Measurements from ENCODE around the gene SPEF2. TPM values are rescaled to one million over a fixed set of nuclear protein-coding genes. Genes with fewer than 3 reads are reported as not detected.

SPEF2 gene
- total and polyA plus RNA-seq, 2 donors from 2014 or later, result 7.1 to 19.1 TPM

DNA sequence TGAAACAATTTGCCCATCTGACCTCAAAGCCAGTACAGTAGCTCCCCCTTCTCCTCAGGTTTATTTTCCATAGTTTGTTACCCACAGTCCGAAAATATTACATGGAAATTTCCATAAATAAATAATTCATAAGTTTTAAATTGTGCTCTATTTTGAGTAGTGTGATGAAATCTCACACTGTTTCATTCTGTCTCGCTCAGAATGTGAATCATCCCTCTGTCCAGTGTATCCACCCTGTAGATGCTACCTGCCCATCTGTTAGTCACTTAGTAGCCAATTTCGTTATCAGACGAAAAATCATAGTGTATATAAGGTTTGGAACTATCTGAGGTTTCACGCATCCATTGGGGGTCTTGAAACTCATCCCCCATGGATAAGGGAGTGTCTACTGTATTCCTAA lies 138.3 kb downstream of the SPEF2 start:
- Histone ChIP-seq H3K27ac (ENCODE audit: low read depth in 2 of 2, low read length in 2 of 2) (no peak overlapping the region), H3K4me3 (ENCODE audit: low read length in 3 of 3) (no peak overlapping the region), H3K4me1 (ENCODE audit: control insufficient read depth in 2 of 3, insufficient read depth in 2 of 3, low read depth in 1 of 3, low read length in 3 of 3) (no peaks in the 10 kb centered on the region), H3K9me3 (ENCODE audit: control insufficient read depth in 2 of 3, insufficient read depth in 1 of 3, low read length in 3 of 3) (no peaks in the 10 kb centered on the region), H3K9ac (ENCODE audit: low read length in 3 of 3) (no peak overlapping the region), H3K27me3 (ENCODE audit: control insufficient read depth, insufficient read depth, low read length) (no peaks in the 10 kb centered on the region), H3K36me3 (ENCODE audit: control insufficient read depth in 2 of 3, insufficient read depth in 3 of 3, low read length in 3 of 3) (no peaks in the 10 kb centered on the region)
- intact Hi-C loops (cut with DNase I), result no loop called here
- no peak for FAIRE-seq
- TF ChIP-seq, protein P1, sequence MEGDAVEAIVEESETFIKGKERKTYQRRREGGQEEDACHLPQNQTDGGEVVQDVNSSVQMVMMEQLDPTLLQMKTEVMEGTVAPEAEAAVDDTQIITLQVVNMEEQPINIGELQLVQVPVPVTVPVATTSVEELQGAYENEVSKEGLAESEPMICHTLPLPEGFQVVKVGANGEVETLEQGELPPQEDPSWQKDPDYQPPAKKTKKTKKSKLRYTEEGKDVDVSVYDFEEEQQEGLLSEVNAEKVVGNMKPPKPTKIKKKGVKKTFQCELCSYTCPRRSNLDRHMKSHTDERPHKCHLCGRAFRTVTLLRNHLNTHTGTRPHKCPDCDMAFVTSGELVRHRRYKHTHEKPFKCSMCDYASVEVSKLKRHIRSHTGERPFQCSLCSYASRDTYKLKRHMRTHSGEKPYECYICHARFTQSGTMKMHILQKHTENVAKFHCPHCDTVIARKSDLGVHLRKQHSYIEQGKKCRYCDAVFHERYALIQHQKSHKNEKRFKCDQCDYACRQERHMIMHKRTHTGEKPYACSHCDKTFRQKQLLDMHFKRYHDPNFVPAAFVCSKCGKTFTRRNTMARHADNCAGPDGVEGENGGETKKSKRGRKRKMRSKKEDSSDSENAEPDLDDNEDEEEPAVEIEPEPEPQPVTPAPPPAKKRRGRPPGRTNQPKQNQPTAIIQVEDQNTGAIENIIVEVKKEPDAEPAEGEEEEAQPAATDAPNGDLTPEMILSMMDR (IDR thresholded peaks at IDR 0.05; ENCODE audit: borderline replicate concordance, extremely low read depth, insufficient read depth), result no peak
- DNase-seq, result no peak

DNA sequence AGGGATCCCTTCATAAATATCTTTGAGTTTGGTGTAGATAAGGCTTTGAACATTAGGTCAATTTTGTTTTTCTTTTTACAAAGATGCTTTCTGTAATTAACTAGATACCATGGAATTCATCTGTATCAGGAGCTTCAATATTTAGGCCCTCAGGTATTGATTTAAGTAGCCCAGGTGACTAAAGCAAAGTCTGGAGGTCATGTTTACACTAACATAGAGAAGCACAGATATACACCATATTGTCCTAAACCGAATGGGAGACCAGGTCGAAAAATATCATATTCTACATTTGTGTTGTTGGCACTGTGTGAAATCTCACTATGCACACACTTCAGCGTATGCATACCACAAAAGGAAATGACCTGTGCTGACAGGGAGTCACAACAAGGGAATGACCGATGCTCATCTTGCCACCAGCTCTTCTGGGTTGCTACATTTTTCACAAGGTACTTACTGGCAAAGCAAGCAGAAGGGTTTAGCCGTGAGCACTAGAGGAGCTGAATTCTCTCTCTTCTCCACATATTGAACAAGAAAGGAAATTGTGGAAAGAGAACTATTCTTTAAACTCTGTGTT lies 140.6 kb downstream of the SPEF2 start:
- FAIRE-seq (no peak), DNase-seq (no peak)
- TF ChIP-seq, protein P1 (IDR thresholded peaks at IDR 0.05; ENCODE audit: borderline replicate concordance, extremely low read depth, insufficient read depth), result no peak
- no peaks in the 10 kb centered on the region for H3K36me3 ChIP-seq (ENCODE audit: control insufficient read depth in 2 of 3, insufficient read depth in 3 of 3, low read length in 3 of 3)
- intact Hi-C loops (cut with DNase I), result no loop called here
- H3K27ac ChIP-seq (ENCODE audit: low read depth in 2 of 2, low read length in 2 of 2), result no peak overlapping the region
- no peak overlapping the region for H3K9ac ChIP-seq (ENCODE audit: low read length in 3 of 3)
- H3K4me1 ChIP-seq (ENCODE audit: control insufficient read depth in 2 of 3, insufficient read depth in 2 of 3, low read depth in 1 of 3, low read length in 3 of 3), result no peaks in the 10 kb centered on the region
- H3K9me3 ChIP-seq (ENCODE audit: control insufficient read depth in 2 of 3, insufficient read depth in 1 of 3, low read length in 3 of 3), result no peaks in the 10 kb centered on the region
- no peak overlapping the region for H3K4me3 ChIP-seq (ENCODE audit: low read length in 3 of 3)
- H3K27me3 ChIP-seq (ENCODE audit: control insufficient read depth, insufficient read depth, low read length), result no peaks in the 10 kb centered on the region

DNA sequence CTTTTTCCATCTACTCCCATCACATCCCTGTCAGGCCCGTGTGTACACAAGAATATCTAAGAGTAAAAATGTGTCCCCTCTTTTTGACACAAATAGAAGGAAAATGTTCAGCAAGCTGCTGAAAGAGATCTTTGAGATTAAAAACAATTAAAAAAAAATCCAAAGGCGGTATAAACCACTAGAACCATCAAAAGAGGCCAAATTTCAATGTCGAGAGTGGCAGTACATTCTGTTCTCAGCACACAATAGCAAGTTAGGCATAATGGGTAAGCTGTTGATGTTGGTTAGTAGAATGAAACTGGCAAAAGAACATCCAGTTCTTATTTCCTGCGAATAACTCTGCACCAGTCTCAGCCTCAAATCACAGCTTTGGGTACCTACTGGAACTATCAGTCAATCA lies 143.9 kb downstream of the SPEF2 start:
- no peak overlapping the region for H3K27ac ChIP-seq (ENCODE audit: low read depth in 2 of 2, low read length in 2 of 2)
- H3K4me1 ChIP-seq (ENCODE audit: control insufficient read depth in 2 of 3, insufficient read depth in 2 of 3, low read depth in 1 of 3, low read length in 3 of 3), result no peaks in the 10 kb centered on the region
- no peak for DNase-seq
- no peak overlapping the region for H3K4me3 ChIP-seq (ENCODE audit: low read length in 3 of 3)
- H3K9ac ChIP-seq (ENCODE audit: low read length in 3 of 3), result no peak overlapping the region
- H3K9me3 ChIP-seq (ENCODE audit: control insufficient read depth in 2 of 3, insufficient read depth in 1 of 3, low read length in 3 of 3), result no peaks in the 10 kb centered on the region
- H3K27me3 ChIP-seq (ENCODE audit: control insufficient read depth, insufficient read depth, low read length), result no peaks in the 10 kb centered on the region
- TF ChIP-seq, protein P1 (IDR thresholded peaks at IDR 0.05; ENCODE audit: borderline replicate concordance, extremely low read depth, insufficient read depth), result no peak
- FAIRE-seq, result no peak
- no peaks in the 10 kb centered on the region for H3K36me3 ChIP-seq (ENCODE audit: control insufficient read depth in 2 of 3, insufficient read depth in 3 of 3, low read length in 3 of 3)
- intact Hi-C loops (cut with DNase I), result no loop called here

DNA sequence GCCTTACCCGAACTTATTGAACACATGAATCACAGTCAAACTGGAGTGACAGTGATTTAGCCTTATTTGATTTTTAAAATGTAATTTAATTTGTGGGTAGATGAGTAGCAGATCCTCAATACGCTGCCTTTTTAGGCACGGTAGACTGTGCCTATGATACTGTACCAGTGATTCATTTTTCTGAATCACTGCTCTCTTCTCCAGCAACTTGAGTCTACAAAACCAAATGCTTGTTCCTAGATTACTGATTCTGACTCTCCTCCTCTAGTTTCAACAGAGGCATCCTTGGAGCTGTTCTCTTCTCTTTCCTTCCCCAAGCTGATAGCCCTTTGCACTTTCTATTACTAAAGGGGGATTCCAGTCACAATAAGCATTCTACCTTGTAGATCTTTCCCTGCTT lies 144.7 kb downstream of the SPEF2 start:
- Histone ChIP-seq H3K27me3 (ENCODE audit: control insufficient read depth, insufficient read depth, low read length) (no peaks in the 10 kb centered on the region), H3K9ac (ENCODE audit: low read length in 3 of 3) (no peak overlapping the region), H3K36me3 (ENCODE audit: control insufficient read depth in 2 of 3, insufficient read depth in 3 of 3, low read length in 3 of 3) (no peaks in the 10 kb centered on the region), H3K27ac (ENCODE audit: low read depth in 2 of 2, low read length in 2 of 2) (no peak overlapping the region), H3K4me1 (ENCODE audit: control insufficient read depth in 2 of 3, insufficient read depth in 2 of 3, low read depth in 1 of 3, low read length in 3 of 3) (no peaks in the 10 kb centered on the region), H3K9me3 (ENCODE audit: control insufficient read depth in 2 of 3, insufficient read depth in 1 of 3, low read length in 3 of 3) (no peaks in the 10 kb centered on the region), H3K4me3 (ENCODE audit: low read length in 3 of 3) (no peak overlapping the region)
- TF ChIP-seq, protein P1 (IDR thresholded peaks at IDR 0.05; ENCODE audit: borderline replicate concordance, extremely low read depth, insufficient read depth), result no peak
- no peak for FAIRE-seq
- intact Hi-C loops (cut with DNase I), result no loop called here
- no peak for DNase-seq

Measured in kidney (tissue), 14 donors.